K562 treated with DMSO at 1 percent for 48 hours (cell line): ENCODE results near the gene CRAMP1. TPM values are rescaled to one million over a fixed set of nuclear protein-coding genes. Genes with fewer than 3 reads are reported as not detected.

Source experiments
- total RNA-seq: library from RNA; unstranded; fragments of 300-600 nt; gene quantifications from 2 replicates; pipeline ENCODE4 v1.2.3, GENCODE V29; 2022; ENCODE audit warnings: low replicate concordance; ENCODE audit errors: extremely low read depth

CRAMP1 gene
- total RNA-seq = not detected in 2 replicates

GRCh38 chr16:1612320-1613111 is at the start of gene CRAMP1:
CRAMP1 (plus strand) TSS chr16:1612360; CDS start chr16:1614640, 2,280 bp downstream.

GRCh38 chr16:1677942-1678499 is 65.9 kb downstream of the CRAMP1 start, which contains the start of gene JPT2:
JPT2 (plus strand) TSS chr16:1678279; CDS start chr16:1678313, 34 bp downstream.

GRCh38 chr16:1705688-1706385 is 93.7 kb downstream of the CRAMP1 start, which contains the start of gene MAPK8IP3:
MAPK8IP3 (plus strand) TSS chr16:1706195; CDS start chr16:1706340, 145 bp downstream.

Other genes starting within 250 kb of the CRAMP1 start
- gene UNKL, start 197.7 kb upstream of the CRAMP1 start, total RNA-seq = not detected in 2 replicates
- not detected in 2 replicates for gene UQCC4, start 191.6 kb upstream of the CRAMP1 start, total RNA-seq
- not detected in 2 replicates for gene PERCC1, start 181.3 kb upstream of the CRAMP1 start, total RNA-seq
- gene CCDC154, start 167.8 kb upstream of the CRAMP1 start, total RNA-seq = not detected in 2 replicates
- not detected in 2 replicates for gene CLCN7, start 137.3 kb upstream of the CRAMP1 start, total RNA-seq
- gene PTX4, start 123.4 kb upstream of the CRAMP1 start, total RNA-seq = not detected in 2 replicates
- not detected in 2 replicates for gene TELO2, start 119.0 kb upstream of the CRAMP1 start, total RNA-seq
- not detected in 2 replicates for gene TMEM204, start 78.7 kb upstream of the CRAMP1 start, total RNA-seq
- gene IFT140, start 288 bp upstream of the CRAMP1 start, total RNA-seq = not detected in 2 replicates
- not detected in 2 replicates for gene JPT2, start 65.9 kb downstream of the CRAMP1 start, total RNA-seq
- gene MAPK8IP3, start 93.8 kb downstream of the CRAMP1 start, total RNA-seq = not detected in 2 replicates
- gene NME3, start 159.2 kb downstream of the CRAMP1 start, total RNA-seq = not detected in 2 replicates
- not detected in 2 replicates for gene EME2, start 160.4 kb downstream of the CRAMP1 start, total RNA-seq
- gene MRPS34, start 160.8 kb downstream of the CRAMP1 start, total RNA-seq = not detected in 2 replicates
- gene SPSB3, start 170.2 kb downstream of the CRAMP1 start, total RNA-seq = not detected in 2 replicates
- 502 TPM in 1 of 2 replicates, not detected in the other for gene NUBP2, start 170.6 kb downstream of the CRAMP1 start, total RNA-seq
- not detected in 2 replicates for gene IGFALS, start 181.3 kb downstream of the CRAMP1 start, total RNA-seq
- not detected in 2 replicates for gene HAGH, start 214.5 kb downstream of the CRAMP1 start, total RNA-seq
- not detected in 2 replicates for gene FAHD1, start 214.8 kb downstream of the CRAMP1 start, total RNA-seq